ENCODE results near the gene TRIM3. TPM values are rescaled to one million over a fixed set of nuclear protein-coding genes. Genes with fewer than 3 reads are reported as not detected.

Gene TRIM3
- total RNA-seq, 4 donors from 2014 or later, result 19.9 to 31.7 (median 23.7) TPM

- Histone ChIP-seq H3K27ac (no peak overlapping the region), H3K4me1 (no peaks in the 10 kb centered on the region), H3K36me3 (peaks cover 0 to 100% of the 10 kb centered on the region in 2 donors), H3K27me3 (no peaks in the 10 kb centered on the region), H3K9me3 (no peaks in the 10 kb centered on the region), H3K4me3 (no peak overlapping the region)
- no peak for ATAC-seq
- no peak for TF ChIP-seq POLR2AphosphoS5 (IDR thresholded peaks at IDR 0.05)
- TF ChIP-seq POLR2A (IDR thresholded peaks at IDR 0.05), result no peak
- no peak for TF ChIP-seq EP300 (IDR thresholded peaks at IDR 0.05)
- TF ChIP-seq CTCF (IDR thresholded peaks at IDR 0.05), result no peak
- WGBS, 2 donors (ENCODE audit: low coverage in 1 of 2), result 100% methylated on average over 3 of the region's 56 CpGs; no CpG with 5 or more reads in 1 of the 2 donors
These were observed 17.2 kb downstream of the TRIM3 start for GRCh38 chr11:6456361-6457073.

GRCh38 chr11:6455070-6455469, 18.7 kb downstream of the TRIM3 start:
- no peak for ATAC-seq
- Histone ChIP-seq H3K27ac (no peak overlapping the region), H3K4me3 (no peak overlapping the region), H3K36me3 (peaks cover 0 to 100% of the 10 kb centered on the region in 2 donors), H3K9me3 (no peaks in the 10 kb centered on the region), H3K4me1 (no peaks in the 10 kb centered on the region), H3K27me3 (no peaks in the 10 kb centered on the region)
- TF ChIP-seq POLR2AphosphoS5 (IDR thresholded peaks at IDR 0.05) (no peak), CTCF (IDR thresholded peaks at IDR 0.05) (no peak), POLR2A (IDR thresholded peaks at IDR 0.05) (no peak), EP300 (IDR thresholded peaks at IDR 0.05) (no peak)
- WGBS, 2 donors (ENCODE audit: low coverage in 1 of 2), result 81 to 82% methylated on average over 2 of the region's 2 CpGs

- WGBS, 2 donors (ENCODE audit: low coverage in 1 of 2), result 100% methylated on average over 1 to 2 of the region's 2 CpGs
- Histone ChIP-seq H3K4me3 (no peak overlapping the region), H3K27me3 (no peaks in the 10 kb centered on the region), H3K9me3 (no peaks in the 10 kb centered on the region), H3K36me3 (peaks cover 0 to 100% of the 10 kb centered on the region in 2 donors), H3K27ac (no peak overlapping the region), H3K4me1 (no peaks in the 10 kb centered on the region)
- no peak for ATAC-seq
- TF ChIP-seq EP300 (IDR thresholded peaks at IDR 0.05) (no peak), CTCF (IDR thresholded peaks at IDR 0.05) (no peak), POLR2A (IDR thresholded peaks at IDR 0.05) (no peak), POLR2AphosphoS5 (IDR thresholded peaks at IDR 0.05) (no peak)
These were observed 20.6 kb downstream of the TRIM3 start for GRCh38 chr11:6453152-6453551.

- Histone ChIP-seq H3K9me3 (no peaks in the 10 kb centered on the region), H3K27me3 (no peaks in the 10 kb centered on the region), H3K36me3 (peaks cover 0 to 100% of the 10 kb centered on the region in 2 donors), H3K27ac (no peak overlapping the region), H3K4me3 (no peak overlapping the region), H3K4me1 (no peaks in the 10 kb centered on the region)
- TF ChIP-seq POLR2AphosphoS5 (IDR thresholded peaks at IDR 0.05), result no peak
- no peak for TF ChIP-seq POLR2A (IDR thresholded peaks at IDR 0.05)
- no peak for TF ChIP-seq EP300 (IDR thresholded peaks at IDR 0.05)
- TF ChIP-seq CTCF (IDR thresholded peaks at IDR 0.05), result no peak
- WGBS, 2 donors (ENCODE audit: low coverage in 1 of 2), result 60% methylated on average over 1 of the region's 3 CpGs; no CpG with 5 or more reads in 1 of the 2 donors
- no peak for ATAC-seq
These were observed 21.5 kb downstream of the TRIM3 start for GRCh38 chr11:6452219-6452618.

GRCh38 chr11:6448574-6448973, 25.2 kb downstream of the TRIM3 start:
- no peak overlapping the region for H3K4me3 ChIP-seq
- 100% methylated on average over 1 of the region's 3 CpGs; no CpG with 5 or more reads in 1 of the 2 donors for WGBS, 2 donors (ENCODE audit: low coverage in 1 of 2)
- no peak for TF ChIP-seq POLR2A (IDR thresholded peaks at IDR 0.05)
- TF ChIP-seq CTCF (IDR thresholded peaks at IDR 0.05), result no peak
- no peak for TF ChIP-seq POLR2AphosphoS5 (IDR thresholded peaks at IDR 0.05)
- no peak for TF ChIP-seq EP300 (IDR thresholded peaks at IDR 0.05)
- H3K27me3 ChIP-seq, result no peaks in the 10 kb centered on the region
- no peaks in the 10 kb centered on the region for H3K9me3 ChIP-seq
- ATAC-seq, result no peak
- H3K36me3 ChIP-seq, result peaks cover 0 to 63% of the 10 kb centered on the region in 2 donors
- H3K27ac ChIP-seq, result no peak overlapping the region
- H3K4me1 ChIP-seq, result no peaks in the 10 kb centered on the region
